HTR-8/SVneo (cell line): ENCODE results near the gene ADCY6.

Source experiments
- DNase-seq: peaks from one replicate; pipeline ENCODE4 v3.0.0; 2011; ENCODE audit warnings: low spot score, mixed read lengths; ENCODE audit not compliant: insufficient read length
- FAIRE-seq: peaks from 2 replicates; lab custom pipeline; 2011; peaks lifted over from hg19 to GRCh38; lab: Jason Lieb, UNC

The ADCY6 gene

DNA sequence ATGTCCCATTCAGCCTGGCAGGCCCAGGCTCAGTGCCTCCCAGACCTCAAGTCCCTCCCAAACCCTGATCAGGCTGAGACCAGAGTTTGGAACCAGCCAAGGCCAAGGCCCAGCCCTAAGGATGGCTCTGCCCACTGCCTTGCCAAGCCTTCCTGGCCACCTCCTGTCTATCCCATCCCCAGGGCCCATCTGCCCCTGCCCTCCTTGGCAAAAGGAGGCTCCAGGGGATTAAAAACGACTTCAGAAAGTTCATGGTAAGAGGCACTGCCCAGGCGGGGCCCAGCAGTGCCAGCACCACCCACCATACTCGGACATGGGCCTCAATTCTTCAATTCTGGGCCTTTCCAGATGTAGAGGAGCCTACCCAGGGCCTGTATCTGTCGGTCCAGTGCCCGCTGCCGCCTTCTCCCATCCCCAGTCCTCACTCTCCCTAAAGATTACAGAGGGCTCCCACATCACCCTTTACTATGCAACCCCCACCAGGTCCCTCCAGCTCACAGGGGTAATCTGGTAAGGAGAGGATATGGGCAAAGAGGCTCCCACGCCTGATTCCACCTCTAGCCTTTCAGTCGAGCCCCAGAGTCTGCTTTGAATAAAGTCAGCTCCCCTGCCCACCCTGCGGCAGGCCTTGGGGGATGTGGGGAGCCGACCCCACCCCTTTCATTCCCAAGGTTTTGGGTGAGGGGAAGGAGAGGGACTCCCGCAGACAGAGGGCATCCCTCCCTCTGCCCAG lies 932 bp downstream of the ADCY6 start:
- DNase-seq (no peak), FAIRE-seq (no peak)

DNA sequence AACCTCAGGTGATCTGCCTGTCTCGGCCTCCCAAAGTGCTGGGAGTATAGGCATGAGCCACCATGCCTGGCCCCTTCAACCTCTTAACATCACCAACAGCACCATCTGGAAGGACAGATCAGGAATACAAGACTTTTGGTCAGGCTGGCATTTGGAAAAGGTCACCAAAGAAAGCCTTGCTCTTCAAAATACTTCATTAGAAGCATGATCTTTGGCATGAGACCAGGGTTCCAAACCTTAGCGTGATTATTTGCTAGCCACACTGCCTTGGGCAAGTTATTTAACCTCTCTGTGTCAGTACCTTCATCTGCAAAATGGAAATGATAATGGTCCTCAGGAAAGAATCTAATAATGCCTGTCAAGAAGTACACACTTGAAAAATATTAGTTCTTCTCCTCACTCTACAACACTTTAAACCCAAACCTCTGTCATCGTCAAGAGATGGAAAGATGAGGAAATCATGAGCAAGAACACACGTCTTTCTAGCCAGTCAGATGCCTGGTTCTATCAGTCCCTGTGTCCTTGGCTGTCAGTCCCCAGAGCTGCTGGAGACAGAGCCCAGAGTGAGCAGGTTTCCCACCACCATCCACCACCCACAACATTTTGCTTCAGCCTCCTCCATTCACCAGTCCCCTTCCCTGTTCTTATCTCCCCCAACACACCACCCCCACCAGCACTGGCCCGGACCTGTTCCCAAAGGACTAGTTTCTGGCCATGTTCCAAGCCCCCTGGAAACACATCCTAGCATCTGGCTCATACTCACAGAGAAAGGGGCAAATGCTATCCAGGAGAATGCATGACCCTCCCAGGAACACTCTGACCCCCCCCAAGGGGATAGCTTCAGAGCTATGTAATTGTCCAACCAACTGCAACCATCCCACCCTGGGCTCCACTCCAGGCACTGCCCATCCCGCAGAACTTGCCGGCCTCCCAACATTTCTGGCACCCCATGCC lies 2.0 kb downstream of the ADCY6 start:
- no peak for FAIRE-seq

GRCh38 chr12:48783432-48783831 lies 5.5 kb downstream of the ADCY6 start:
- DNase-seq (no peak), FAIRE-seq (no peak)

More for the DNA sequence above, 2.0 kb downstream of the ADCY6 start:
- no peak for DNase-seq

DNA sequence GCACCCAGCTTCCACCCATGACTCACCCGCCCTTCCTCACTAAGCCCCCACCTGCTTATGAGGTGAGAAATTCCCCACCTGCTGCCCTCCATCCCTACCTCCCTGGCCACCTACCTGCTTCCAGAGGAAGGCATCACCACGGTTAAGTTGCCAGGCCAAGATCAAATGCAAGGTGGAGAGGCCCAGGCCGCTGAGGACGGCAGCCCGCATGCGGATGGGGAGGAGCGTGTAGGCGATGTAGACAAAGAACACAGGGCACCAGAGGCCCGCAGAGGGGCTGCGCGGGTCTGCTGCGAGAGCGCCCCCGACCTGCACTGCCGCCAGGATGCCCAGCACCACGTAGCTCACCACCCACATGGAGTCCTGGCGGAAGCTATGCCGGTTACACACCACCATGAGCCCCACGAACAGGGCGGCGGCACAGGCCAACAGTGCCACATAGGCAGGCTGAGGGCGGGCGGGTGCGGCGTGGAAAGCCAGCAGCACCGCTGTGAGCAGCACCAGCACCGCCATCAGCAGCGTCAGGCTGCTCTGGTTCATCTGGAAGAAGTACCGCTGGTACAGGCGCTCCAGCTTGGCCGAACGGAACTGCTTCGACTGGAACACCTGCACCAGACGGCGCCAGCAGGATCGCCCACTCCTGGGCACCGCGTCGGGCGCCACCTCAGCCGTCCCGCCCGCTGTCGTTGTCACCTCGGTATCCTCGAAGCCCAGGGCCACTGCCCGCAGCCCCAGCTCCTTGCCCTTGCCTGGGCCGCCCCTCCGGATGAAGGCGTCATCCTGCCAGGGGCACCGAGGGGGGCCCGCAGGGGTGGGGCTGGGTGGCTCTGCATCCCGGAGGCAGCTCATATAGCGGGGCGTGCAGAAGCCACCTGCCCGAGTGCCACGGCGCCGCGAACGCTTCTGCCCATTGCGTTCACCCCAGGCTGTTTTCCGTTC lies 6.2 kb downstream of the ADCY6 start:
- DNase-seq, result no peak
- no peak for FAIRE-seq

GRCh38 chr12:48781750-48782456 lies 7.0 kb downstream of the ADCY6 start:
- no peak for DNase-seq

DNA sequence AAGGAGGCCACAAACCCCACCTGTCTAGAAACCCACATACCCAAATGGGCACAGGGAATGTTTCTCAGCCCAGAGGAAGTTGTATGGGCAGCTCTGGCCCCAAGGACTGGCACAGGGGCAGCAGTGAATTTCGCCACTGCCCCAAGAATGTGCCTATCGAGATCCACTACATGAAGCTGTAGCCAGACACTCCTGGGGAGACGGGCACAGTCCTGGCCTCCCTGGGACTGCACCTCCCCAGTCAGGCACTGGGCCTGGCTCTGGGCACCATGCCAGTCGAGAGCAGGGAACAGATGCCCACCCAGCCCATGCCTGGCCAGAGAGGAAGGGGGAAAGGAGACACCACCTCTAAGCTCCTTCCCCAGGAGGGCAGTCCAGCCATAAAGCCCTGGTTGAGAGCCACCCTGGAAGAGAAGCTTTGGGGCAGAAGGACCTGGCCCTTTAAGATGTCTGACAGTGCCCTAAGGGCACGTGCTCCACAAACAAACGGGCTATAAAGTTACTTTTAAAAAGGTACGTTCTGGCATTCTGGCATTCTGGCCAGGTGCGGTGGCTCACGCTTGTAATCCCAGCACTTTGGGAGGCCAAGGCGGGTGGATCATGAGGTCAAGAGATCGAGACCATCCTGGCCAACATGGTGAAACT lies 8.4 kb downstream of the ADCY6 start:
- FAIRE-seq, result no peak
- no peak for DNase-seq

More at GRCh38 chr12:48781750-48782456, 7.0 kb downstream of the ADCY6 start:
- no peak for FAIRE-seq

GRCh38 chr12:48779869-48780268 lies 9.0 kb downstream of the ADCY6 start:
- FAIRE-seq (no peak), DNase-seq (no peak)

GRCh38 chr12:48777501-48778400 lies 11.1 kb downstream of the ADCY6 start:
- FAIRE-seq (no peak), DNase-seq (no peak)

DNA sequence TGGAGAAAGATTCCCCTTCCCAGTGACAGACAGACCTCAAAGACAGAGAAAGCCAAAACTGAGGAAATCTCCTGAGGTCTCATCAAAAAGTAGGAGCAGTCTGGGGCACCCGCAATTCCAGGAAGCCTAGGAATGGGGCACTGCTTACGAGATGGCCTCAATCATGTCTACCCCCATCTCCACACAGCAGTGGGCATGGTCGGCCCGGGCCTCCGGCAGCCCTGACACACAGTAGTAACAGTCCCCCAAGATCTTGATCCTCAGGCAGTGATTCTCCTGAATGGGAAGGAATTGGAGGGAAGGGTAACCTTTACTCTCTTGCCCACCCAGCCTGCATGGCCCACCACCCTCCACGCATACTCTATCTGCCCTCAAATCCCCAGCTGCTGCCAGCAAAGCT lies 11.9 kb downstream of the ADCY6 start:
- FAIRE-seq (no peak), DNase-seq (no peak)

DNA sequence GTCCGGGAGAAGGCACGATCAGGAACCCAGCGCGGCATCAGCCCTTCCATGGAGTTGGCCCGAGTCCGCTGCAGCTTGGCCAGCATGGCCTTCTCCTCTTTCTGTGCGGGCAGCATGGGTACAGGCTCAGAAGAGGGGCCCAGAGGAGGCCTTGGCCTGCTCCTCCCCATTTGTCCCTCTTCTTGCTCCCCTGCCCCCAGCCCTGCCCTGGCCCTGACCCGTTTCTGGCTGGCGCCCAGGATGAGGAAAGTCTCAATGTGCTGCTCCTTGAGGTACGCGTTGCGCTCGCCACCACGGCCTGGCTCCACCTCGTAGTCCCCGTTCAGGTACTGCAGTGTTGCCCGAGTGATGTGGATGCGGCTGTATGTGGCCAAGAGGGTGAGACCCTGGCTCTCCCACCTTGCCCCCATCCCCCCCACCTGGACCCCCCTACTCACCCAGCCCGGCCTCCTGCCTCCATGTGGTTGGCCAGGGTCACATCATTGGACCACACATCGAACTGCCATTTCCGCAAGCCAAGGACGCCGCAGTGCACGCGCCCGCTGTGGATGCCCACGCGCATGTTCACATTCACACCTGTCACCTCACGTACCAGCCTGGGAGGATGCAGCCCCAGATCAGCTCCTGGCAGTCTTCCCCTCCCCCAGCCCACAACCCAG lies 12.8 kb downstream of the ADCY6 start:
- FAIRE-seq, result no peak
- no peak for DNase-seq

- FAIRE-seq, result no peak
- no peak for DNase-seq
Observed at GRCh38 chr12:48775299-48775698, 13.6 kb downstream of the ADCY6 start.

GRCh38 chr12:48774516-48774915 lies 14.4 kb downstream of the ADCY6 start:
- DNase-seq, result no peak
- FAIRE-seq, result no peak

DNA sequence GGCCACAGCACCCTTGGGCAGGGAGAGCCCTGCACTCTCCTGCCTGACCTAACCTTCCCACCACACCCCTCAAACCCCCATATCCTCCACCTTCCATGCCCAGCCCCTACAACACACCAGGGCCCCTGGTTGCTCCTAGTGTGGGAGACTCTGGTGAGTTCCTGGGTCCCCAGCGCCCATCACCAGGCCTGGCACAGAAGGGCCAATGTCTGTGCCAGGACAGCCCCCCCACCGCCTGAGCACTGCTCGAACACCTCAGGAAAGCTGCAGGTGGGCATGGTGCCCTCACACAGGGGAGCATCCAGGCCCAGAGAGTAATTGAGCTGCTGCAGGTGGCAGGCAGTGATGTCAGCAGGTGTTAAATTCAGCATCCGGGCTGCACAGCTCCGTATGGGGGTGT lies 15.2 kb downstream of the ADCY6 start:
- DNase-seq (no peak), FAIRE-seq (no peak)

- DNase-seq (no peak), FAIRE-seq (no peak)
Observed at GRCh38 chr12:48771588-48772112, 17.2 kb downstream of the ADCY6 start.

DNA sequence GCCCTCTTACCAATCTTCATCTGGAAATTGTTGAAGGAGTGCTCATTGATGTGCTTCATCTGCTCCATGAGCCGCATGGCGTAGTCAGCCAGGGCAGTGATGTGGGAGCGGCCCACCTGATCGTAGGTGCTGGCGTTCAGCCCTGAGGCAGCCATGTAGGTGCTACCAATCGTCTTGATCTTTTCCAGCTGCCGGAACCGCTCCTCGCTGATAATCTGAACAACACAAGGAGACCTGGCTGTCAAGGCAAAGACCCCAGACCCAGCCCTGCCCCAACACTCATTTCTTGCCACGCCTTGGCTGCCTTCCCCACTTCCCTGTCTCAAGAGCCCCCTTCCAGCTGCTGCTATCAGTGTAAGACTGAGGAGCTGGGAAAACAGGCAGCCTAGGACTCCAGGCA lies 18.1 kb downstream of the ADCY6 start:
- FAIRE-seq, result no peak
- DNase-seq, result no peak

DNA sequence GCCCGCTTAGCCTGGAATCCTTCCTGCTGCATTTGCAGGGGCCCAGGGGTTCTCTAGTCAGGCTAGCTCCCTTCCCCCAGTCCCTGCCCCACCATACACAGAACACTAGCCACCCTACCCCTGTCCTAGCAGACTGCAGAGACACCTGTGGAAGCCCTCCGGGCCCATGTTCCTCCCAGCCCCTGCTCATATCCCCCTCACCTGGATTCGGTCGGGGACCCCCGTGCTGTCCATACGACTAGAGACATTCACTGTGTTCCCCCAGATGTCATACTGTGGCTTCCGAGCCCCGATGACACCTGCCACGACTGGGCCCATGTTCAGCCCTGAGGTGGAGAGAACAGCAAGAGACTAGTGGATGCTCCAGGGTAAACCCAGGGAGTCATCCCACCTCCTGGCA lies 20.2 kb downstream of the ADCY6 start:
- no peak for DNase-seq
- FAIRE-seq, result no peak

GRCh38 chr12:48768147-48768546 lies 20.7 kb downstream of the ADCY6 start:
- DNase-seq (no peak), FAIRE-seq (no peak)
